Stimulated activated naive B cell treated with anti-CD40 and anti-IgM and Interleukin-4, amounts not matched to agents 10 μg/mL and 1 μg/mL and 100 μg/mL, for 72 hours (primary cell): ENCODE measurements around the gene SLC17A2.

Experiments used
- ATAC-seq, 2 donors: fragments of 150-1000 bp; cut with Tn5 transposase; replicated peaks; 2 replicates each; pipeline ENCODE4 v1.10.0; 2021; ENCODE audit warnings: moderate library complexity in 1 of 2
- DNase-seq: peaks from one replicate; pipeline ENCODE4 v3.0.0; 2021
- H3K27ac Mint-ChIP-seq: one replicate; pipeline ENCODE4 v1.8.0; 2022; ENCODE audit warnings: mild to moderate bottlenecking, mixed read lengths
- H3K27me3 Mint-ChIP-seq, 2 donors: one replicate each; pipeline ENCODE4 v1.8.0; 2022; ENCODE audit warnings: mixed read lengths in 2 of 2
- H3K36me3 Mint-ChIP-seq, 2 donors: one replicate each; pipeline ENCODE4 v1.8.0; 2022; ENCODE audit warnings: mixed read lengths in 2 of 2, mild to moderate bottlenecking in 1 of 2
- H3K4me1 Mint-ChIP-seq, 2 donors: one replicate each; pipeline ENCODE4 v1.8.0; 2022; ENCODE audit warnings: mixed read lengths in 2 of 2, mild to moderate bottlenecking in 1 of 2
- H3K4me3 Mint-ChIP-seq, 2 donors: one replicate each; pipeline ENCODE4 v1.8.0; 2022; ENCODE audit warnings: mild to moderate bottlenecking in 2 of 2, mixed read lengths in 2 of 2, moderate library complexity in 1 of 2
- H3K9me3 Mint-ChIP-seq, 2 donors: one replicate each; pipeline ENCODE4 v1.8.0; 2022; ENCODE audit warnings: mixed read lengths in 2 of 2, mild to moderate bottlenecking in 1 of 2

SLC17A2 gene

DNA sequence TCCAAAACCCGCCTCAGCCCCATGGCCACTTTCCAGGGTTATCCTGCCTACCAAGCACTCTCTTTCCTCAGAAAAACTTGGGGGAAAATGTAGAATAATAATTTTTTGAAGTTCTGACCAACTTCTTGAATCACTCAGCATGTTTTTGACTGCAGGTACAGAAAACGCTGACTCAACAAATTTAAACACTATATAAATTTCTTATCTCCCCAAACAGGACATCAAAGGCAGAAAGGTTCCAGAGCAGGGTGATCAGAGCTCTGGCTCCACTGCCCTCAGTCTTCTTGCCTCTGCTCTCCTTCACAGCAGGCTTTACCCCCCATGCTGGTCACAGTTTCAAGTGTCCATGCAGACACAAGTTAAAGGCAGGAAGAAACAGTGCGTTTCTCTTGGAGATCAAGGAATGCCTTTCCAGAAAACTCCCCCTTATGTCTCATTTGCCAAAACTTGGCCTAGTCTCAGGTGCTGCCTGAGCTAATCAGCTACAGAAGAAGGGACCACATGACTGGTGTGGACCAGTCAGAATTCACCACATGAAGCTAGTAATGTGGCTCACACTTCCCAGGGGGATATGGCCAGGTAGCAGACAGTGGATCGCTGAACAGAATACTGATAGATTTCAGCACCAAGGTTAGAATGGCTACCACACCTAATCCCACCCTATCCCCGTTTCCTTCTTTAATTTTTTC, 32.1 kb downstream of the SLC17A2 start:
- Mint-ChIP-seq H3K4me3 (no peak overlapping the region), H3K36me3 (no peaks in the 10 kb centered on the region), H3K27ac (no peak overlapping the region), H3K9me3 (no peaks in the 10 kb centered on the region), H3K27me3 (no peaks in the 10 kb centered on the region), H3K4me1 (no peaks in the 10 kb centered on the region)
- ATAC-seq (no peak), DNase-seq (no peak)

DNA sequence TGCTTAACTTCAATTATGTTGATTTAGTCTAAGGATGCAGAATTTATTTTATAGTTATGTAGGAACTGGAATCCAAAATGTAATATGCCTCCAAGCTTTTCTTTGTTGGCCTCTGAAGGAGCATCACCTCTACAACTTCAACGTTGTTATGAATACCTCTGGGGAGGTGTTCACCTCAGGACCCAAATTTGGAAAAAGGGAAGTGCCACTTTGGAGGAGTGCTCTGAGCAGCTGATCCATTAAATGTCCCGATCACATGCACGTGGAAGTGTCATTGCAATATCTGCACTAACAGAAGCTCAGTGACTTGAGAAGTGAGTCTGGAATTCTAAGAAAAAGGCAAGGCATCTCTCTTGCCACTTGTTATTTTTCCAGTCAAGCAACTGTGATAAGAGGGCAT, 34.2 kb downstream of the SLC17A2 start:
- DNase-seq (no peak), ATAC-seq (no peak)
- Mint-ChIP-seq H3K9me3 (no peaks in the 10 kb centered on the region), H3K27me3 (peaks cover 0 to 5% of the 10 kb centered on the region in 2 donors), H3K27ac (no peak overlapping the region), H3K4me1 (no peaks in the 10 kb centered on the region), H3K4me3 (no peak overlapping the region), H3K36me3 (no peaks in the 10 kb centered on the region)

DNA sequence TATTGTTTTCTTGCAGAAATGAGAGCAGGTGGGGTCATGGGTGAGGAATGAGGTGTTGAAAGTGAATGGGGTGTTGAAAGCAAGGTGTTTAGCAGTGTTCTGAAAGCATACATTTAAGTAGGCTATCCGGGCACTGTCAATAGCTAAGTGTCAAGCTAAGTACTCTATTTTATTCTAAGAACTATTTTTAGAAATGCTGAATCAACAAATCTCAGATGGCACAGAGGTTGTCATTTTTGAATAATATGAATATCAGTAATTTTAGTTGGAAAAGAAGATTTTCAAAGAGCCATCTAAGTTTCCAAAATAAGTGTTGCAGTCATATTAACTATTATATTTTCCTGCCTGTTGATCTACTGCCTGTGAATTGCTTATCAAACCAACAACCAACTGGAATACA, 34.7 kb downstream of the SLC17A2 start:
- ATAC-seq: no peak
- peaks cover 0 to 5% of the 10 kb centered on the region in 2 donors for H3K27me3 Mint-ChIP-seq

DNA sequence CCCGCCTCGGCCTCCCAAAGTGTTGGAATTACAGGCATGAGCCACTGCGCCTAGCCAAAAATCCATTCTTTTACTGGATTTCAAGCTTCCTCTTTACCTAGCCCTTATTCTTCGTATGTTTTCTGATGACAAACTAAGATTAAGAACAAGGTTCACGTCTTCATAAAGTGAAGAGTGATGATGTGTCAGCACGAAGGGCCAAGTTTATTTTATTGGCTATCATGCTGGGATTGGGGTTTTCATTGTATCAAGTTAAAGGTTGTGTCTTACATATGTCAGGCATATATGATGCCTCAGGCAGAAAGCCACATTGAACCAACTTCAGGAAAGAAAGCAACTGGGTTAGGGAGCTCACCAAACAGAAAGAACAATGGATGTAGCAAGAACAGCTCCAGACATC, 36.7 kb downstream of the SLC17A2 start:
- H3K4me1 Mint-ChIP-seq: no peaks in the 10 kb centered on the region
- H3K9me3 Mint-ChIP-seq: no peaks in the 10 kb centered on the region
- DNase-seq (no peak), ATAC-seq (no peak)
- no peak overlapping the region for H3K4me3 Mint-ChIP-seq
- H3K27me3 Mint-ChIP-seq: peaks cover 0 to 5% of the 10 kb centered on the region in 2 donors
- no peaks in the 10 kb centered on the region for H3K36me3 Mint-ChIP-seq
- H3K27ac Mint-ChIP-seq: no peak overlapping the region

More for the DNA sequence above, 34.7 kb downstream of the SLC17A2 start:
- H3K4me3 Mint-ChIP-seq: no peak overlapping the region
- no peak overlapping the region for H3K27ac Mint-ChIP-seq
- no peaks in the 10 kb centered on the region for H3K4me1 Mint-ChIP-seq
- no peaks in the 10 kb centered on the region for H3K9me3 Mint-ChIP-seq
- no peaks in the 10 kb centered on the region for H3K36me3 Mint-ChIP-seq
- DNase-seq: no peak

- no peak for ATAC-seq
- no peak for DNase-seq
- H3K4me3 Mint-ChIP-seq: no peak overlapping the region
- H3K4me1 Mint-ChIP-seq: no peaks in the 10 kb centered on the region
- H3K27me3 Mint-ChIP-seq: peaks cover 0 to 5% of the 10 kb centered on the region in 2 donors
- H3K27ac Mint-ChIP-seq: no peak overlapping the region
- no peaks in the 10 kb centered on the region for H3K9me3 Mint-ChIP-seq
- no peaks in the 10 kb centered on the region for H3K36me3 Mint-ChIP-seq
These were observed 37.6 kb downstream of the SLC17A2 start for GRCh38 chr6:25892877-25893276.

GRCh38 chr6:25889877-25890853, 40.3 kb downstream of the SLC17A2 start:
- DNase-seq (no peak), ATAC-seq (no peak)
- Mint-ChIP-seq H3K9me3 (peaks cover 5% of the 10 kb centered on the region in 2 donors), H3K27ac (no peak overlapping the region), H3K4me1 (no peaks in the 10 kb centered on the region), H3K27me3 (peaks cover 0 to 5% of the 10 kb centered on the region in 2 donors), H3K36me3 (peaks cover 0 to 3% of the 10 kb centered on the region in 2 donors), H3K4me3 (no peak overlapping the region)

GRCh38 chr6:25888626-25889025, 41.9 kb downstream of the SLC17A2 start:
- H3K9me3 Mint-ChIP-seq: peaks cover 5% of the 10 kb centered on the region in 2 donors

GRCh38 chr6:25886066-25886465, 44.4 kb downstream of the SLC17A2 start:
- H3K4me3 Mint-ChIP-seq: no peak overlapping the region
- peaks cover 5% of the 10 kb centered on the region in 2 donors for H3K9me3 Mint-ChIP-seq
- DNase-seq (no peak), ATAC-seq (no peak)
- H3K27ac Mint-ChIP-seq: no peak overlapping the region
- H3K4me1 Mint-ChIP-seq: peaks cover 2 to 7% of the 10 kb centered on the region in 2 donors
- peaks cover 0 to 3% of the 10 kb centered on the region in 2 donors for H3K36me3 Mint-ChIP-seq
- H3K27me3 Mint-ChIP-seq: no peaks in the 10 kb centered on the region

More at GRCh38 chr6:25888626-25889025, 41.9 kb downstream of the SLC17A2 start:
- H3K4me1 Mint-ChIP-seq: no peaks in the 10 kb centered on the region
- no peak overlapping the region for H3K27ac Mint-ChIP-seq
- H3K4me3 Mint-ChIP-seq: no peak overlapping the region
- peaks cover 0 to 3% of the 10 kb centered on the region in 2 donors for H3K36me3 Mint-ChIP-seq
- DNase-seq (no peak), ATAC-seq (no peak)
- peaks cover 0 to 5% of the 10 kb centered on the region in 2 donors for H3K27me3 Mint-ChIP-seq

GRCh38 chr6:25883991-25884390, 46.5 kb downstream of the SLC17A2 start:
- H3K4me1 Mint-ChIP-seq: peaks cover 2 to 7% of the 10 kb centered on the region in 2 donors

DNA sequence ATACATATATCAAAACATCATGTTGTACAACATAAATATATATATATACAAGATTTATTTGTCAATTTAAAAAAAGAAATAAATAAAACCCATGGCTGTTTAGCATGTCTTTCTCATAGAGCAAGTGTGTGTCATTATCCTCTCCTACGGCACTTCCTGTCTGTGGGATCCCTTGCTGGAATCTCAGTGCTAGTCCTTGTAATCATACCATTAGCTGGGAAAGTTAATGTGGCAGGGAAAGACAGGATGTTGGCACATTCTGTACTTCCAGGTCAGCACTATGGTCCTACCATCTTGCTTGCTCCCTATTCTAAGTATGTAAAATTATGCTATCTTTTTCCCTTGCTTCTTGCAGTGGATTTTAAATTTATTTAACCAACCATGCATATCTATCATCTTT, 47.0 kb downstream of the SLC17A2 start:
- Mint-ChIP-seq H3K36me3 (peaks cover 0 to 3% of the 10 kb centered on the region in 2 donors), H3K4me3 (no peak overlapping the region), H3K9me3 (peaks cover 5% of the 10 kb centered on the region in 2 donors), H3K4me1 (peaks cover 2 to 7% of the 10 kb centered on the region in 2 donors), H3K27me3 (peaks cover 0 to 6% of the 10 kb centered on the region in 2 donors), H3K27ac (no peak overlapping the region)
- DNase-seq (no peak), ATAC-seq (no peak)

More at GRCh38 chr6:25883991-25884390, 46.5 kb downstream of the SLC17A2 start:
- peaks cover 0 to 1% of the 10 kb centered on the region in 2 donors for H3K27me3 Mint-ChIP-seq
- H3K9me3 Mint-ChIP-seq: peaks cover 5% of the 10 kb centered on the region in 2 donors
- no peak overlapping the region for H3K4me3 Mint-ChIP-seq
- no peak for DNase-seq
- ATAC-seq: no peak
- peaks cover 0 to 3% of the 10 kb centered on the region in 2 donors for H3K36me3 Mint-ChIP-seq
- no peak overlapping the region for H3K27ac Mint-ChIP-seq

DNA sequence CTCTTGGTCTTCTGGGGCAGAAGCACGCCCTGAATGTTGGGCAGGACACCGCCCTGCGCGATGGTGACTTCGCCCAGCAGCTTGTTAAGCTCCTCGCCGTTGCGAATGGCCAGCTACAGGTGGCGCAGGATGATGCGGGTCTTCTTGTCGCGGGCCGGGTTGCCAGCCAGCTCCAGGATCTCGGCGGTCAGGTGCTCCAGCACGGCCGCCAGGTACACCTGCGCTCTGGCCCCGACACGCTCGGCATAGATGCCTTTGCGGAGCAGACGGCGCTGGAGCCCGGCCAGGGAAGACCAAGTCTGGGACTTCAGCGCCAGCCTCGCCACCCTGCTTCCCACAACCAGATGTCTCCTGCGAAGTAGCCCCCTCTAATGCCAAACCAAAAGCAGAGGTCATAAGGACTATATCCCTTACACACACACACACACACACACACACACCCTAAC, 48.4 kb downstream of the SLC17A2 start:
- Mint-ChIP-seq H3K4me1 (peaks cover 2 to 7% of the 10 kb centered on the region in 2 donors), H3K4me3 (peak overlapping the region; percentile 75 to 80), H3K9me3 (peaks cover 5% of the 10 kb centered on the region in 2 donors), H3K36me3 (peaks cover 0 to 3% of the 10 kb centered on the region in 2 donors), H3K27me3 (peaks cover 0 to 8% of the 10 kb centered on the region in 2 donors), H3K27ac (no peak overlapping the region)
- ATAC-seq (peak; percentile 58 to 73), DNase-seq (no peak)

- Mint-ChIP-seq H3K9me3 (no peaks in the 10 kb centered on the region), H3K27me3 (peaks cover 0 to 8% of the 10 kb centered on the region in 2 donors), H3K4me1 (peaks cover 2 to 7% of the 10 kb centered on the region in 2 donors), H3K27ac (no peak overlapping the region), H3K4me3 (no peak overlapping the region), H3K36me3 (no peaks in the 10 kb centered on the region)
- ATAC-seq (no peak), DNase-seq (no peak)
These were observed 49.9 kb downstream of the SLC17A2 start for GRCh38 chr6:25880601-25881000.

- Mint-ChIP-seq H3K27me3 (peaks cover 0 to 8% of the 10 kb centered on the region in 2 donors), H3K9me3 (no peaks in the 10 kb centered on the region), H3K4me3 (no peak overlapping the region), H3K4me1 (peaks cover 2 to 7% of the 10 kb centered on the region in 2 donors), H3K36me3 (no peaks in the 10 kb centered on the region), H3K27ac (no peak overlapping the region)
- DNase-seq (no peak), ATAC-seq (no peak)
These were observed 51.7 kb downstream of the SLC17A2 start for GRCh38 chr6:25878721-25879322.
